GM15510 (cell line): ENCODE measurements around the gene TMEM212.

Experiments
- POLR2A ChIP-seq: IDR thresholded peaks from 3 replicates; pipeline ENCODE4 v1.6.1; 2011; ENCODE audit warnings: borderline replicate concordance; ENCODE audit not compliant: insufficient read length; ENCODE audit errors: extremely low read depth

Gene TMEM212

DNA sequence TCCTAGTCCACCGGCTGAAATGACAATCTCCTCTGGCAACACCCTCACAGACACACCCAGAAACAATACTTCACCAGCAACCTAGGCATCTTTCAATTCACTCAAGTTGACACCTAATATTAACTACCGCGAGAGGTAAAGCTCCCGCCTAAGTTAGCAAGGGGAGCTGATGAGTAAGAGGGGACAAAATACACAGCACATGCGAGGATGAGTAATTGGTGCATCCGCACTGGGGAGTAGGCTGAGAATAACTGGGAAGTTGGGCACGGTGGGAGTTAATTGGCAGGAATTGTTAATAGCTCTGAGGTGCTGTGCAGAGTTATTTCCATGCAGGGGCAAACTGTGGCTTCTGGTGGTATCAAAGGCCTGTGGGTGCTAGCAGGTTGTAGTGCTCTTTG is 18.3 kb upstream of the TMEM212 start:
- TF ChIP-seq POLR2A = no peak

DNA sequence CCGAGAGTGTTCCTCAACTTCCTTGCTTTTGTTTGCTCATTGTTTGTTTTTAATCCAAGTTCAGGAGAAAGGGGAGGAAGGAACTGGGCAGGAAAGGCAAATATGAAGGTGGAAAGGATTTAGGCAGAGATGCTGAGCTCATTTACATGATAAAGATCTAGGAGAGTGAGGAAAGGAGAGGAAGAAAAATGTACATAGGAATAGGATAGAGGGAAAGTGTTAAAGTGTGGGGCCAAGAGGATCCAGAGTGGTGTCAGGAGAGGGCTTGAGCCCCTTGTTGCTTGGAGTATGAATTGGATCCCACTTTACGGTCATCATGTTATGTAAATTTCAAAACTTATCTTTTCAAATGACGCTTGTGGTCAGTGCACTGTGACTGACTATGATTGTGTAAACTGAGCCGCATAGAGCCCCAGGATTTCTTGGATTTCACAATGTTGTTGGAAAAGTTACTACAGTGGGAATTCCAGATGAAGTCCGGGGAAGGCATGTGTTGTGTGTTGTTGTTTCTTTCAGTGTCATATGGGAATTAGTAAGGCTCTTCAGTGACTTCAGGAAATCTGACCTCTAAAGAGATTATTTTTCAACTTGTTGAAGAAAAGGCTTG is 17.8 kb upstream of the TMEM212 start:
- TF ChIP-seq POLR2A = no peak

DNA sequence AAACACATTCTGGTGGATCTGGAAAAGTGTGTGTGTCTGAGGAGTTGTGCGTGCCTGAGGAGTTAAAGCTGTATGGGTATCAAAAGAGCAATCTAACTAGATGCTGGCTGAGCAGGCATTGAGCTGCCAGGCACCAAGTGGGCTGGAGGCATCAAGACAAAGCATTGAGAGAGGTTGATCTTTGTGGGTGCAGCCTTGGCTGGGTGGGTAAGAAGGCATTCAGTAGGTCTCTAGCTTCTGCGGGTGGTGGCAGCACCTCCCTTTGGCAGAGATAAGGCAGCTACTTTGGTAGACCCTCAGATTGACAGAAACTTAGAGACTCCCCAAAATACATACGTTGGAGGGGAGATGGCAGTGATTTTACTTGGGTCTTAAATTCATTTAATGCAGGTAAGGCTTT is 15.8 kb upstream of the TMEM212 start:
- TF ChIP-seq POLR2A = no peak

DNA sequence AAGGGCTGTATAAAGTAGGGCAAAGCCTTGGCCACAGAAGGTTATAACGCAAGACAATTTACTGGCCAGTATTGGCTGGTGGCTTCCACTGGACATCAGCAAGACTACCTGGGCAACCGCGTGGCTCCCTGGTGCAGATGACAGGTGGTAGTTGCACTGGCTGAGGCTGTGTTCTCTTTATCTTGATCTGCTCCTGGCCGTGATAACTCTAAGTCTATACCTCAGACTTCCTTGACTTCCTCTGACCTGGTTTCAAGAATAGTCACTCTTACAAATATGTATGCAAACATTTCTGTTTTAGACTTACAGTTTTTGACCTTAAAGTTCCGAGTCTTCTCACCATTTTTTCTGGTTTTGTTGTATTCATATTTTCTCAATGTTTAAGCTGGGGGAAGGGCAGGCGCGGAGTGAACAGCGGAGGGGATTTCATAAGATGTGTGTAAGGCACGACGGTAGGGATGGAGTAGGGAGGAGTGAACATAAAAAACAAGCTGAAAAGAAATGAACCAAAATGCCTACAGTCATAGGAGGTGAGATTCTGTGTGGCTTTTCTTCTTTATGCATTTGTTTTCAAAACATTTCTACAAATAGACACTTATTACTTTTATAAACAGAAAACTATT is 15.2 kb upstream of the TMEM212 start:
- TF ChIP-seq POLR2A = no peak

DNA sequence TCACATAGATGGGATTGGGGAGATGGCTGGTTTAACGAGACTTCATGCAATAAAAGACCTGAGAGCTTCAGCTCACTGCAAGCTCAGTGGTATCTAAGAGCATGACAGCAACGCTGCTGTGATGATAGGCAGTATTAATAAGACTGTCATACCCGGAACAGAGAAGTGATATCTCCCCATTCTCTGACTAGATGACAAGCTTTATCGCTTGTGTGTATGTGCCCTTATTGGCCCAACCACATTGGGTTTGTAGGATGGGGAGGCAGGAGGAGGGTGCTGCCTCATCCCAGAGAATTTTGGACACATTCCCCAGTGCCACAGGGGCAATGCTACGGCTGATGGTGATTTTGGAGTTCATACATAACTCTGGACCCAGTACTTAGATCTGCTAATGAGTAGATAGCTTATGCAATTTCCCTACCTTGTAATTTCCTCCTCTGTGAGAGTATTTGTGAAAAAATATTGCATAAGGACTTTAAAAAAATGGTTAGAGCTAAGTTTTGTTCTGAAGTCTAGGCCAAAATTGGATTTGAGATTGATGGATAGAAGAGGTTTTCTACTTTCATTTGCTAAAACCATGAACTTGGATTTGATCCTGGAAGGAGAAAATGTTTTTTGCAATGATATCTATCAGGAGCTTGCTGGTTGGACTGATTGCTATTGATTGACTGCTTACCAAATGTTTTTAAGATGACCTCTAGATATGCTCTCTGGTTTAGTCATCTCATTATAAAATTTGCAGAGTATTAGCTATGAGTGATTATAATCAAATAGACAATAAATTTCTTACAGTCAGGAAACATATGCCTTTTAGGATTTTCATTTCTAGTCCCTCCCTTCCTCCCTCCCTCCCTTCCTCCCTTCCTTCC is 14.0 kb upstream of the TMEM212 start:
- TF ChIP-seq POLR2A = no peak

DNA sequence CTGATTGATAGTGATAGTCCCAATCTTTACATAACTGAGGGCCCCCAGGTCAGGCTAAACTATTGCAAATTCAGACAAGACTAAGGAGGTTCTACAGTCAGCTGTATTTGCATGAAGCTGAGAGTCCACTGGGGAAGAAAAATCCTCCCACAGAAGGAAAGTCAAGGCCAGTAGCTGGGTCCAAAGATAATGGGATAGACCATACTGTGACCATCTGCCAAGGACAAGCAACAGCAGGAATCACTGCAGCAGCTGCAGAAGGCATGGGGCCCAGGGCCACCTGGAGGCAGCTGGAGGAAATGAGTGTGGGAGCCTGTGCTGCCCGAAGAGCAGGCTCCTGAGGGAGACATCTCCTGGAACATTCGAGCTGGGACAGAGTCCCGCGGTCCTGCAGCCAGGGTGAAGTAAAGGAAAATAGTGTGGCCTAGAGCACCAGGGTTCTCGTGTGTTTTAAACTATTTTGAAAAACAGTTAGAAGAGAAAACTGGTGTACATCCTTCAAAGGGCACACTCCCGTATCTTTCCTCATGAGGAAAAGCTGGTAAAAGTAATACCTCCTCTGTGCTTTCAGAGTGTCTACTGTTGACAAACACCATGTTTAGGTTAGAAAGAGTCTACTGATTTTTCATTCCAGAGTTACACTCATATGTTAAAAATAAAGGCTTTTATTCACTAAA is 13.2 kb upstream of the TMEM212 start:
- TF ChIP-seq POLR2A = no peak

DNA sequence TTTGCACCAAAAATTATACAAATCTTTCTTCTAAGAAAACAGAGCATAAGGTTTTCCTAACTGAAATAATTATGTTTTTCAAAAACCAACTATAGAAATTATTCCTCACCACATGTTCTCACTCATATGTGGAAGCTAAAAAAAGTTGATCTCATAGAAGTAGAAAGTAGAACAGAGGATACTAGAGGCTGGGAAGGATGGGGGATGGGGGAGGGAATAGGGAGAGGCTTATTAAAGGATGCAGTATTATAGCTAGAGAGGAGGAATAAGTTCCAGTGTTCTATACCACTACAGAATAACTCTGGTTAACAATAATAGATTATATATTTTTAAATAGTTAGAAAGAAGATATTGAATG is 12.7 kb upstream of the TMEM212 start:
- no peak for TF ChIP-seq POLR2A

DNA sequence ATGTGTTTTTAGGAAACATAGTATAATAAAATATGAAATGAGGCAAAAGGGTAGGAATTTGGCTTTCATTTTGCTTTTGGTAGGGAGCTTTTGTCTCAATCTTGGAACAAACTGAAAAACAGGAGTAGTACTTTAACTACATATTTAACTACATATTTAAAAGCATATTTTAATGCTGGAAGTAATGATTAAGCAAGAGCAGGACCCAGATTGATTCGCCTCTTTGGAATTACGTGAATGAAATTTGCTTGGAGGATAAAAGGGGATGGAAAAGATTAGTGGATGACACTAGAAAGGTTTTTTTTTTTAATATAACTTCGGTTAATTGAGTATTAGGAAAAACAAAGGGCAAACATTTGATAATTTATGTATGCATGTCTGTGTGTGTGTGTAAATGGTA is 11.2 kb upstream of the TMEM212 start:
- TF ChIP-seq POLR2A = no peak

DNA sequence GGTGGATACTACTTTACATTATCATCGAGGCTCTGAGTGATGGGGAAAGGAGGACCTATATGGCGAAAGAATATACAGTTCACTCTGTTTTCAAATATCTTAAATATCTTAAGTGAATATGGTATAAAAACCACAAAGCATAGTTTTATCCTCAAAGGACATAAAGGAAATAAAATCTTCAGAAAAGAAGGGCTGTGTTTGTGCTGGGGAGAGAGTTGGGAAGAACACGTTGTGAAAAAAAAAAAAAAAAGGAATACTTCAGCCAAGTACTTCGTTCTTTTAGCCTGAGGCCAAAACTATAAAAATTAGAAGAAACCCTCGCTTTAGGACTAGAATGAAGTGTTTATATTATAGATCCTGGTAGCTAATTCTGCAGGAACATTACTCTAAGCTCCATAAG is 10.2 kb upstream of the TMEM212 start:
- TF ChIP-seq POLR2A = no peak

DNA sequence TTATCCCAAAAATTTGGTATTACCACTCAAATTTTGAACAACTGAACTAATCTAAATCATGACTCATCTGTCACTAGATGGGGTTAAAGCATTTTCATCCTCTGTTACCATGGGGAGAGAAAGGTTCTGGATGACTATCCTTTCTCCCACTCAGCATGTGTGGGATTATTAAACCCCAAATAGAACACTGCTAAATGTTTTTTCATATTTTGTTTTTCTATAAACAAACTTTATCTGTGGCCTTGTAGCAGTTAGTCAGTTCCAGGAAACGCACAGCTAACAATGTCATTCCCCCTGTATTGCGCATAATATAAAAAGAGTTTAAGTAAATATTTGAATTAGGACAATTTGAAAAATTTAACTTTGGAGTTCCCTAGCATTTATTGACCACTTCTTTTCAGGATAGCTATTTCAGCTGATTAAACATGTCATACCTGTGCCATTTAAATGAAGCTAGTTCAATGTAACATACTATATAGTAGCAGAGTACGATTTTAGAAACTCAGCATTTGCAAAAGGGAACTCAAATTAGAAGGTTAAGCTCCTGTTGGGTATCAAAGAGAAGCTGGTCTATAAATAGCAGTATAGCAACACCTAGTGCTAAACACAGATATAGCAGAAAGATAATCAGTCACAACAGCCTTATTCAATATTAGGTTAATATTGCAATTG is 9.2 kb upstream of the TMEM212 start:
- TF ChIP-seq POLR2A = no peak

DNA sequence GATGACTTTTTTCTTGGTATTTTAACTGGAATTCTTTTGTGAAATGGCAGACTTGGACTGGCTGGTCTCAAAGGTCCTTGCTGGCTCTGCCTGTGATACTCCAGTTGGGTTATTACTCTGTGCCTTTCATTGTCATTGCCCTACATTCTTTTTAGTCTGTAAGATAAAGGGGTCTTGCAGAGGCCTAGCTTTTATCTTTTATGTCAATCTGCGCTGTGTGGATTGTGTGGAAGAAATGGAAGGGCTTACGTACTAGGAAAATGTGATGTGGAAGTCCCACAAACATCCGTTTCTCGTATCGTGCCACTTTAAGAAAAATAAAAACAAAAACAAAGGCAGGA is 8.7 kb upstream of the TMEM212 start:
- no peak for TF ChIP-seq POLR2A

DNA sequence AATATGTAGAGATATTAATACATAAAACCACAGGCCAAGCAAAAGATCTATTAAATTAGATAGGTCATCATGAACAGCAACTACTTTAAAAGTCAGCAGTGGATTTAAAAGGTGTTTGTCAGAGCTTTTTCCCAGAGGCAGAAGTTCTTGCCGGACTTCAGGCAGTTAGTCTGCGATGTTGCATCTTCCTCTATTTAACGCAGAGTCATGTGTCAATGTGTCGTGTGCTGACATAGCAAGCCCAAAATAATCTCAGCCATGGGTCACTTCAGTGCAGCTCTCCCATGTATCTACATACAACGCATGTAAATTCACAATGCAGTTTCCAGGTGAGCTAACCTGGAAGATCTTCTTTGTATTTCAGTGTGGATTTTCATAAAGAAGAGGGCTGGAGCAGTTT is 8.0 kb upstream of the TMEM212 start:
- no peak for TF ChIP-seq POLR2A

DNA sequence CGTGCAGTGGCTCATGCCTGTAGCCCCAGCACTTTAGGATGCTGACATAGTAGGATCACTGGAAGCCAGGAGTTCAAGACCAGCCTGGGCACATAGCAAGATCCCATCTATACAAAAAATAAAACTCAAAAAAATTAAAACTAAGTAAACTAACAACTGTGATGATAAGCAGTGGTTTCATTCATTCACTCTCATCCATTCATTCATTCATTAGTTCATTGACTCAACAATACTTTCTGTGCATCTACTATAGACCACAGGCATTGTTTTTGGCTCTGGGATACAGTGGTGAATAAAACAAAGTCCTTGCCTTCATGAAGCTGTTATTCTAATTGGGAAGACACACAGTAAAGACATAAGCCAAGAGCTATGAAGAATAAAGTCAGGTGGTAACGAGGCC is 7.5 kb upstream of the TMEM212 start:
- TF ChIP-seq POLR2A = no peak

DNA sequence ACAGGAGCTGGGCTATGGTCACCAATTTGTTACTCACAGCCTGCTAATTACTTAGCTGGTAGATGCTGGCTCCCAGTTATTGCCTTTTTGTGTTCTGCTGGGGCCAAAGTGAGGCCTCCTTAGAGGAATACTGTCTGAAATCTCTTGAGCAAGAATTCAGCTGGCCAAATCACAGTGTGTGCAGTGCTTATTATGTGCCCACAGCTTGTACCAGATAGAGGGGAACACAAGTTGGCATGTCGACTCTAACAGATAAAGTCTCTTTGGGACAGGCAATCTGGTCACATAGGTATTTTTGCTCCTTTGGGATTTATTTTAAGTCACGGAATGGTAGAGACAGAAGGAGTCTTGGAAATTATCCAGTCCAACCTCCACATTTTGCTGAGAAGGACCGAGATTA is 6.3 kb upstream of the TMEM212 start:
- no peak for TF ChIP-seq POLR2A

DNA sequence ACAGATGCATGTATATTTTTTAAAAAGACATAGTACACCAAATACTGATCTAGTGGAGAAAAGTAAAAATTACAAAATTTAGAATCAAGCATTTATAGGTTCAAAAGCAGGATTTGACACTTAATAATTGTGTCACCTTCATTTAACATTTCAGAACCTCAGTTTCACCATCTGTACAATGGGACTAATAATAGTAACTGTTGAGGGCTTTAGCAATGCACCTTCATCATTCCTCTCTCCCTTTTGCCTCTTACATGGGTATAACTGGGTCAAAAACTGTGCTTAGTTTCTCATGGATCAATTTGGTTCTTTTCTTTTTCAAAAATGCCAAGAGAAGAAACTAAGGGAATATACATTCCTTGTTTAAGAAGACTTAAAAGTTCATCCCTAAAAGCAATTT is 5.5 kb upstream of the TMEM212 start:
- no peak for TF ChIP-seq POLR2A
